ENCODE results near the gene CAP1. TPM values are rescaled to one million over a fixed set of nuclear protein-coding genes. Genes with fewer than 3 reads are reported as not detected.

CAP1 gene
- total and polyA plus RNA-seq, 9 of the 15 experiments (the other 6 are each of a cell fraction or from before 2014, with no cell fraction given) = 230 to 658 (median 281) TPM

GRCh38 chr1:40076895-40077312 is 36.4 kb downstream of the CAP1 start (continued):
- TF ChIP-seq ZNF134 (CRISPR knock-in tag; conservative IDR thresholded peaks at IDR 0.05) = no peak
- no peak for TF ChIP-seq RBM14 (IDR thresholded peaks at IDR 0.05; ENCODE audit: borderline replicate concordance, insufficient read depth, low read depth, low read length)
- no peak for TF ChIP-seq NR1H2 (CRISPR knock-in tag; IDR thresholded peaks at IDR 0.05)
- no peak for TF ChIP-seq RFX1 (IDR thresholded peaks at IDR 0.05)
- TF ChIP-seq ELF2 (CRISPR knock-in tag; IDR thresholded peaks at IDR 0.05) = no peak
- TF ChIP-seq STAT5A (IDR thresholded peaks at IDR 0.05; ENCODE audit: borderline replicate concordance, low read length) = no peak
- TF ChIP-seq MBD2 (IDR thresholded peaks at IDR 0.05; ENCODE audit: borderline replicate concordance, low read depth) = no peak
- TF ChIP-seq POLR2H (tag; IDR thresholded peaks at IDR 0.05; ENCODE audit: low read depth) = peak; percentile 23; the same call in 1 of the 2 replicates
- TF ChIP-seq FOS (IDR thresholded peaks at IDR 0.05; ENCODE audit: extremely low read depth, insufficient read length) = peak; percentile 12
- no peak for TF ChIP-seq NR2C2 (CRISPR knock-in tag; IDR thresholded peaks at IDR 0.05)
- no peak for TF ChIP-seq NR2C2 (tag; IDR thresholded peaks at IDR 0.05)
- no peak for TF ChIP-seq ZFP36 (IDR thresholded peaks at IDR 0.05; ENCODE audit: low read depth, low read length, partially characterized antibody)
- TF ChIP-seq ZNF217 (CRISPR knock-in tag; IDR thresholded peaks at IDR 0.05) = no peak
- TF ChIP-seq ETV1 (tag; conservative IDR thresholded peaks at IDR 0.05; ENCODE audit: low read depth) = no peak
- no peak for TF ChIP-seq IFI16 (CRISPR knock-in tag; IDR thresholded peaks at IDR 0.05)
- no peak for TF ChIP-seq TBP (optimal IDR thresholded peaks at IDR 0.05; ENCODE audit: low read depth, low read length)
- TF ChIP-seq, protein P1, sequence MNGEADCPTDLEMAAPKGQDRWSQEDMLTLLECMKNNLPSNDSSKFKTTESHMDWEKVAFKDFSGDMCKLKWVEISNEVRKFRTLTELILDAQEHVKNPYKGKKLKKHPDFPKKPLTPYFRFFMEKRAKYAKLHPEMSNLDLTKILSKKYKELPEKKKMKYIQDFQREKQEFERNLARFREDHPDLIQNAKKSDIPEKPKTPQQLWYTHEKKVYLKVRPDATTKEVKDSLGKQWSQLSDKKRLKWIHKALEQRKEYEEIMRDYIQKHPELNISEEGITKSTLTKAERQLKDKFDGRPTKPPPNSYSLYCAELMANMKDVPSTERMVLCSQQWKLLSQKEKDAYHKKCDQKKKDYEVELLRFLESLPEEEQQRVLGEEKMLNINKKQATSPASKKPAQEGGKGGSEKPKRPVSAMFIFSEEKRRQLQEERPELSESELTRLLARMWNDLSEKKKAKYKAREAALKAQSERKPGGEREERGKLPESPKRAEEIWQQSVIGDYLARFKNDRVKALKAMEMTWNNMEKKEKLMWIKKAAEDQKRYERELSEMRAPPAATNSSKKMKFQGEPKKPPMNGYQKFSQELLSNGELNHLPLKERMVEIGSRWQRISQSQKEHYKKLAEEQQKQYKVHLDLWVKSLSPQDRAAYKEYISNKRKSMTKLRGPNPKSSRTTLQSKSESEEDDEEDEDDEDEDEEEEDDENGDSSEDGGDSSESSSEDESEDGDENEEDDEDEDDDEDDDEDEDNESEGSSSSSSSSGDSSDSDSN (IDR thresholded peaks at IDR 0.05; ENCODE audit: borderline replicate concordance in 1 of 2, low read depth in 2 of 2, low read length in 2 of 2) = no peak
- TF ChIP-seq FUS (optimal IDR thresholded peaks at IDR 0.05; ENCODE audit: low read depth, low read length) = no peak
- no peak for TF ChIP-seq ZNF3 (CRISPR knock-in tag; IDR thresholded peaks at IDR 0.05)
- TF ChIP-seq SRSF3 (IDR thresholded peaks at IDR 0.05; ENCODE audit: insufficient read depth, low read length) = no peak
- TF ChIP-seq DNMT1 (IDR thresholded peaks at IDR 0.05) = no peak
- TF ChIP-seq, protein P2, sequence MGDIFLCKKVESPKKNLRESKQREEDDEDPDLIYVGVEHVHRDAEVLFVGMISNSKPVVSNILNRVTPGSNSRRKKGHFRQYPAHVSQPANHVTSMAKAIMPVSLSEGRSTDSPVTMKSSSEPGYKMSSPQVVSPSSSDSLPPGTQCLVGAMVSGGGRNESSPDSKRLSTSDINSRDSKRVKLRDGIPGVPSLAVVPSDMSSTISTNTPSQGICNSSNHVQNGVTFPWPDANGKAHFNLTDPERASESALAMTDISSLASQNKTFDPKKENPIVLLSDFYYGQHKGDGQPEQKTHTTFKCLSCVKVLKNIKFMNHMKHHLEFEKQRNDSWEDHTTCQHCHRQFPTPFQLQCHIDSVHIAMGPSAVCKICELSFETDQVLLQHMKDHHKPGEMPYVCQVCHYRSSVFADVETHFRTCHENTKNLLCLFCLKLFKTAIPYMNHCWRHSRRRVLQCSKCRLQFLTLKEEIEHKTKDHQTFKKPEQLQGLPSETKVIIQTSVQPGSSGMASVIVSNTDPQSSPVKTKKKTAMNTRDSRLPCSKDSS (IDR thresholded peaks at IDR 0.05; ENCODE audit: low read depth, partially characterized antibody) = no peak
- no peak for TF ChIP-seq RHOXF2B (CRISPR knock-in tag; conservative IDR thresholded peaks at IDR 0.05)
- TF ChIP-seq JUN (IDR thresholded peaks at IDR 0.05; ENCODE audit: borderline replicate concordance, low read depth, low read length) = peak; percentile 84
- no peak for TF ChIP-seq JUN (CRISPR knock-in tag; IDR thresholded peaks at IDR 0.05; ENCODE audit: borderline replicate concordance)
- TF ChIP-seq ZNF184 (CRISPR knock-in tag; IDR thresholded peaks at IDR 0.05) = no peak
- TF ChIP-seq CAMTA2 (CRISPR knock-in tag; conservative IDR thresholded peaks at IDR 0.05) = no peak
- TF ChIP-seq, protein P3, sequence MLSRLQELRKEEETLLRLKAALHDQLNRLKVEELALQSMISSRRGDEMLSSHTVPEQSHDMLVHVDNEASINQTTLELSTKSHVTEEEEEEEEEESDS (CRISPR knock-in tag; IDR thresholded peaks at IDR 0.05) = no peak
- TF ChIP-seq MCM3 (IDR thresholded peaks at IDR 0.05) = no peak
- peak; percentile 93 for TF ChIP-seq FOSL1 (tag; conservative IDR thresholded peaks at IDR 0.05)
